HCT116 (cell line): Measurements from ENCODE around the gene ZZZ3. TPM values are rescaled to one million over a fixed set of nuclear protein-coding genes. Genes with fewer than 3 reads are reported as not detected.

Source experiments
- ATAC-seq: fragments of 200-7000 bp; cut with Tn5 transposase; 2 replicates; pipeline ENCODE4 v1.9.1; 2020; ENCODE audit warnings: mild to moderate bottlenecking, moderate library complexity
- BruUV-seq: library from RNA; stranded (reverse); fragments of 400-500 nt; replicated peaks from 2 replicates; lab custom pipeline; 2021; lab: Mats Ljungman, UMichigan
- CTCF ChIA-PET: fragments of 300-600 bp; sonication (Branson Sonifier 250); formaldehyde crosslinking; loops from one replicate; lab custom pipeline; 2021; ENCODE audit warnings: antibody characterized with exemption; lab: Charles Lee
- POLR2A ChIA-PET: fragments of 300-600, 350-600 bp; sonication (Branson Sonifier 250); formaldehyde crosslinking; loops from one replicate; lab custom pipeline; 2021; ENCODE audit warnings: antibody characterized with exemption; lab: Charles Lee
- RAD21 ChIA-PET, 2 experiments: fragments of 300-600 bp; sonication (Branson Sonifier 250); formaldehyde crosslinking; loops; one replicate each; lab custom pipeline; 2023; ENCODE audit warnings: low total read pairs in 2 of 2; ENCODE audit not compliant: uncharacterized antibody in 2 of 2, unreplicated experiment in 2 of 2, low non-redundant PET in 1 of 2; lab: Charles Lee
- DNase-seq: peaks from one replicate; pipeline ENCODE4 v3.0.0-alpha.2; 2010; ENCODE audit warnings: low read depth, low spot score
- H2AFZ ChIP-seq: fragments of 200-600 bp; shearing (Covaris generic), sonication (generic); 2 replicates; pipeline ENCODE4 v1.6.1; 2017; ENCODE audit warnings: low read depth, mixed run types, mixed read lengths, antibody characterized with exemption, low read length; ENCODE audit not compliant: poor library complexity, severe bottlenecking
- H3K27ac ChIP-seq: 2 replicates; pipeline ENCODE4 v1.5.1; 2012; ENCODE audit warnings: low read depth, low read length
- H3K27me3 ChIP-seq: fragments of 200-600 bp; sonication (generic); 2 replicates; pipeline ENCODE4 v1.6.1; 2016; ENCODE audit warnings: mixed run types, low read length, mixed read lengths; ENCODE audit not compliant: insufficient read depth
- H3K36me3 ChIP-seq, 2 experiments: fragments of 200-500 bp in 1 of 2; fragments of 200-600 bp in 1 of 2; sonication (Bioruptor generic) in 1 of 2; sonication (generic) in 1 of 2; 2 replicates each; pipeline versions ENCODE4 v1.5.1 to v1.6.1; 2014 to 2016; ENCODE audit warnings: low read length in 2 of 2, inconsistent platforms in 1 of 2, mixed read lengths in 1 of 2, mixed run types in 1 of 2; ENCODE audit not compliant: insufficient read depth in 2 of 2, control insufficient read depth in 1 of 2
- H3K4me1 ChIP-seq, 2 experiments: fragments of 200-600 bp in 1 of 2; sonication (generic) in 1 of 2; 2 replicates each; pipeline versions ENCODE4 v1.5.1 to v1.6.1; 2012 to 2017; ENCODE audit warnings: low read length in 2 of 2, inconsistent platforms in 1 of 2, mild to moderate bottlenecking in 1 of 2, mixed read lengths in 1 of 2, mixed run types in 1 of 2, moderate library complexity in 1 of 2; ENCODE audit not compliant: insufficient read depth in 2 of 2, control insufficient read depth in 1 of 2
- H3K4me2 ChIP-seq: fragments of 200-600 bp; sonication (generic); 2 replicates; pipeline ENCODE4 v1.6.1; 2017; ENCODE audit warnings: mixed run types, low read length, mixed read lengths
- H3K4me3 ChIP-seq, 2 experiments: fragments of 200-600 bp in 1 of 2; sonication (generic) in 1 of 2; replicated peaks in 1 of 2; 2 replicates each; pipeline ENCODE4 v1.5.1; 2011 to 2016; ENCODE audit warnings: low read length in 2 of 2, control low read depth in 1 of 2, low read depth in 1 of 2, mild to moderate bottlenecking in 1 of 2, mixed read lengths in 1 of 2, mixed run types in 1 of 2
- H3K79me2 ChIP-seq: fragments of 200-600 bp; sonication (generic); 2 replicates; pipeline ENCODE4 v1.6.1; 2017; ENCODE audit warnings: mild to moderate bottlenecking, mixed run types, low read length, moderate library complexity, mixed read lengths; ENCODE audit not compliant: insufficient read depth
- H3K9ac ChIP-seq: fragments of 200-600 bp; sonication (generic); 2 replicates; pipeline ENCODE4 v1.6.1; 2016; ENCODE audit warnings: low read length, mixed read lengths
- H3K9me2 ChIP-seq: fragments of 200-600 bp; sonication (generic), shearing (Covaris generic); 2 replicates; pipeline ENCODE4 v1.6.1; 2017; ENCODE audit warnings: mixed run types, mild to moderate bottlenecking, moderate library complexity; ENCODE audit not compliant: insufficient read depth
- H3K9me3 ChIP-seq, 2 experiments: fragments of 200-500 bp in 1 of 2; fragments of 200-600 bp in 1 of 2; sonication (Bioruptor generic) in 1 of 2; sonication (generic) in 1 of 2; 2 replicates each; pipeline ENCODE4 v1.6.1; 2014 to 2017; ENCODE audit warnings: low read length in 2 of 2, mixed read lengths in 2 of 2, inconsistent platforms in 1 of 2, low read depth in 1 of 2, mild to moderate bottlenecking in 1 of 2, mixed run types in 1 of 2, moderate library complexity in 1 of 2; ENCODE audit not compliant: control insufficient read depth in 1 of 2, insufficient read depth in 1 of 2
- H4K20me1 ChIP-seq: fragments of 200-600 bp; sonication (generic), shearing (Covaris generic); 2 replicates; pipeline ENCODE4 v1.6.1; 2017; ENCODE audit warnings: mixed run types, mild to moderate bottlenecking, moderate library complexity; ENCODE audit not compliant: insufficient read depth
- ATF3 ChIP-seq: IDR thresholded peaks from 2 replicates; pipeline ENCODE4 v1.6.1; 2012
- EGR1 ChIP-seq: IDR thresholded peaks from 2 replicates; pipeline ENCODE4 v1.6.1; 2012; ENCODE audit warnings: low read depth
- SIN3A ChIP-seq: IDR thresholded peaks from 2 replicates; pipeline ENCODE4 v1.6.1; 2012; ENCODE audit warnings: low read depth
- SRF ChIP-seq: IDR thresholded peaks from 2 replicates; pipeline ENCODE4 v1.6.1; 2012; ENCODE audit warnings: low read depth
- intact Hi-C: fragments of 100-400 bp; cut with micrococcal nuclease; formaldehyde crosslinking; loops from 2 replicates; pipeline ENCODE4 v1.10.0; 2022
- total RNA-seq: library from RNA; stranded (reverse); gene quantifications from one replicate; pipeline ENCODE4 v1.2.1, GENCODE V29; 2021; ENCODE audit not compliant: unreplicated experiment
- TF ChIP-seq, protein P1 (sequence below): IDR thresholded peaks from 2 replicates; pipeline ENCODE4 v1.6.1; 2011; ENCODE audit warnings: mild to moderate bottlenecking, low read length, moderate library complexity; ENCODE audit not compliant: insufficient replicate concordance; ENCODE audit errors: extremely low read depth

ZZZ3 gene
- total RNA-seq, 1 experiment from 2014 or later, result 48.9 TPM

GRCh38 chr1:77683160-77684148 lies 996 bp upstream of the ZZZ3 start (continued):
- TF ChIP-seq EGR1, result peak; percentile 81

- BruUV-seq, result no TSS peak
Measured at GRCh38 chr1:77680173-77680572, 2.3 kb downstream of the ZZZ3 start.

More at GRCh38 chr1:77680173-77680572, 2.3 kb downstream of the ZZZ3 start:
- ATAC-seq (no peak), DNase-seq (no peak)
- Histone ChIP-seq H2AFZ (no peak overlapping the region), H3K27me3 (no peaks in the 10 kb centered on the region), H3K9me3 (no peaks in the 10 kb centered on the region), H3K4me3 (no peak overlapping the region), H3K27ac (no peak overlapping the region), H3K4me2 (peak overlapping the region; percentile 36; the same call in 1 of the 2 replicates), H3K4me1 (peaks cover 0 to 24% of the 10 kb centered on the region in 2 experiments; a peak in 2 of 4 replicates), H3K9ac (no peak overlapping the region), H3K9me2 (no peaks in the 10 kb centered on the region), H4K20me1 (peaks cover 25% of the 10 kb centered on the region; the same call in 1 of the 2 replicates), H3K36me3 (no peaks in the 10 kb centered on the region; a peak in 1 of 4 replicates), H3K79me2 (peaks cover 74% of the 10 kb centered on the region)
- ChIA-PET POLR2A (no interaction called here), CTCF (no interaction called here), RAD21 (no interaction called here)
- intact Hi-C loops, result loop anchor here (10.0 kb wide), 2 partner anchors 225 to 435 kb away; no protein-coding TSS in a partner anchor
- TF ChIP-seq ATF3 (no peak), SIN3A (no peak), SRF (no peak)
- TF ChIP-seq, protein P1, sequence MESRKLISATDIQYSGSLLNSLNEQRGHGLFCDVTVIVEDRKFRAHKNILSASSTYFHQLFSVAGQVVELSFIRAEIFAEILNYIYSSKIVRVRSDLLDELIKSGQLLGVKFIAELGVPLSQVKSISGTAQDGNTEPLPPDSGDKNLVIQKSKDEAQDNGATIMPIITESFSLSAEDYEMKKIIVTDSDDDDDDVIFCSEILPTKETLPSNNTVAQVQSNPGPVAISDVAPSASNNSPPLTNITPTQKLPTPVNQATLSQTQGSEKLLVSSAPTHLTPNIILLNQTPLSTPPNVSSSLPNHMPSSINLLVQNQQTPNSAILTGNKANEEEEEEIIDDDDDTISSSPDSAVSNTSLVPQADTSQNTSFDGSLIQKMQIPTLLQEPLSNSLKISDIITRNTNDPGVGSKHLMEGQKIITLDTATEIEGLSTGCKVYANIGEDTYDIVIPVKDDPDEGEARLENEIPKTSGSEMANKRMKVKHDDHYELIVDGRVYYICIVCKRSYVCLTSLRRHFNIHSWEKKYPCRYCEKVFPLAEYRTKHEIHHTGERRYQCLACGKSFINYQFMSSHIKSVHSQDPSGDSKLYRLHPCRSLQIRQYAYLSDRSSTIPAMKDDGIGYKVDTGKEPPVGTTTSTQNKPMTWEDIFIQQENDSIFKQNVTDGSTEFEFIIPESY, result no peak
